Thyroid gland (tissue), 4 donors: ENCODE measurements around the gene ACAP3.

Source experiments
- CTCF ChIP-seq, 6 experiments: fragments of 200-600 bp in 3 of 6; fragments of 450-650 bp in 3 of 6; sonication (generic) in 3 of 6; IDR thresholded peaks; one replicate each; pipeline ENCODE4 v1.5.1; 2016 to 2019; ENCODE audit warnings: antibody characterized with exemption in 6 of 6, mild to moderate bottlenecking in 2 of 6, inconsistent platforms in 1 of 6, moderate library complexity in 1 of 6
- POLR2A ChIP-seq, 2 donors: fragments of 450-650 bp; IDR thresholded peaks; one replicate each; pipeline ENCODE4 v1.6.1; 2017; ENCODE audit warnings: antibody characterized with exemption in 2 of 2, mild to moderate bottlenecking in 2 of 2, moderate library complexity in 1 of 2

GRCh38 chr1:1256956-1257871, 50.5 kb downstream of the ACAP3 start:
- no peak for TF ChIP-seq CTCF (IDR thresholded peaks at IDR 0.05)
- TF ChIP-seq POLR2A (IDR thresholded peaks at IDR 0.05): no peak
